ENCODE measurements around the gene CPSF4L. TPM values are rescaled to one million over a fixed set of nuclear protein-coding genes. Genes with fewer than 3 reads are reported as not detected.

Gene CPSF4L
- total RNA-seq, 1 experiment from 2014 or later: not detected

- peaks cover 18% of the 10 kb centered on the region for H3K36me3 Mint-ChIP-seq
- peaks cover 16% of the 10 kb centered on the region for H3K4me1 Mint-ChIP-seq
- ATAC-seq (no peak), DNase-seq (ENCODE audit: low spot score) (no peak)
- H3K27me3 Mint-ChIP-seq (ENCODE audit: low read depth): no peaks in the 10 kb centered on the region
- ChIA-PET POLR2A (no interaction called here), CTCF (interaction anchor here (1.0 to 3.4 kb wide), 4 partner anchors 13 to 98 kb away, joined by 3 to 18 read pairs (median 9); a partner anchor contains a TSS)
- no peak overlapping the region for H3K4me3 Mint-ChIP-seq
- no peak overlapping the region for H3K27ac Mint-ChIP-seq
- H3K9me3 Mint-ChIP-seq: no peaks in the 10 kb centered on the region
- TF ChIP-seq FOXP1 (CRISPR knock-in tag; IDR thresholded peaks at IDR 0.05; ENCODE audit: borderline replicate concordance) (no peak), ZNF317 (CRISPR knock-in tag; IDR thresholded peaks at IDR 0.05; ENCODE audit: borderline replicate concordance, low read depth) (no peak), ZNF532 (CRISPR knock-in tag; IDR thresholded peaks at IDR 0.05; ENCODE audit: borderline replicate concordance) (no peak), ZNF138 (CRISPR knock-in tag; conservative IDR thresholded peaks at IDR 0.05) (no peak), ZNF416 (CRISPR knock-in tag; IDR thresholded peaks at IDR 0.05) (no peak), EMX1 (CRISPR knock-in tag; IDR thresholded peaks at IDR 0.05) (no peak), SP1 (CRISPR knock-in tag; conservative IDR thresholded peaks at IDR 0.05) (no peak), AFF4 (CRISPR knock-in tag; IDR thresholded peaks at IDR 0.05; ENCODE audit: borderline replicate concordance) (no peak), CREB1 (CRISPR knock-in tag; IDR thresholded peaks at IDR 0.05) (no peak)
Measured at GRCh38 chr17:73214851-73215250, 46.8 kb downstream of the CPSF4L start.

GRCh38 chr17:73214008-73214407, 47.7 kb downstream of the CPSF4L start:
- ChIA-PET POLR2A (interaction anchor here (0.5 kb wide), 1 partner anchor 20 kb away, joined by 3 read pairs; no protein-coding TSS in a partner anchor), CTCF (no interaction called here)
- H3K4me3 Mint-ChIP-seq: no peak overlapping the region
- peaks cover 18% of the 10 kb centered on the region for H3K36me3 Mint-ChIP-seq
- H3K27me3 Mint-ChIP-seq (ENCODE audit: low read depth): no peaks in the 10 kb centered on the region
- TF ChIP-seq SOX15 (CRISPR knock-in tag; IDR thresholded peaks at IDR 0.05) (no peak), RELA (CRISPR knock-in tag; IDR thresholded peaks at IDR 0.05; ENCODE audit: borderline replicate concordance) (no peak), TP53 (CRISPR knock-in tag; IDR thresholded peaks at IDR 0.05) (no peak), TEAD4 (CRISPR knock-in tag; IDR thresholded peaks at IDR 0.05) (no peak), HMGA2 (CRISPR knock-in tag; IDR thresholded peaks at IDR 0.05) (no peak), E2F1 (CRISPR knock-in tag; IDR thresholded peaks at IDR 0.05) (no peak), KAT7 (CRISPR knock-in tag; IDR thresholded peaks at IDR 0.05; ENCODE audit: borderline replicate concordance) (no peak), FOXP4 (CRISPR knock-in tag; IDR thresholded peaks at IDR 0.05) (no peak), NR1H2 (CRISPR knock-in tag; IDR thresholded peaks at IDR 0.05) (no peak), CREM (CRISPR knock-in tag; IDR thresholded peaks at IDR 0.05) (no peak), NFATC4 (CRISPR knock-in tag; IDR thresholded peaks at IDR 0.05) (no peak), GRHL2 (CRISPR knock-in tag; IDR thresholded peaks at IDR 0.05; ENCODE audit: insufficient replicate concordance, severe bottlenecking) (no peak)
- H3K9me3 Mint-ChIP-seq: no peaks in the 10 kb centered on the region
- no peak overlapping the region; the same call in 1 of the 2 replicates for H3K27ac Mint-ChIP-seq
- ATAC-seq (no peak), DNase-seq (ENCODE audit: low spot score) (no peak)
- peaks cover 16% of the 10 kb centered on the region for H3K4me1 Mint-ChIP-seq

All from WTC11 (cell line).